SK-N-SH (cell line): ENCODE measurements around the gene CCDC32. TPM values are rescaled to one million over a fixed set of nuclear protein-coding genes. Genes with fewer than 3 reads are reported as not detected.

Experiments
- CTCF ChIA-PET: fragments of 300-600, 350-600 bp; formaldehyde crosslinking; extraction: SDS; loops from one replicate; lab custom pipeline; 2021; lab: Yijun Ruan, JAX
- POLR2A ChIA-PET: fragments of 350-600 bp; sonication (Branson Sonifier 250); formaldehyde crosslinking; extraction: SDS; loops from one replicate; lab custom pipeline; 2020; ENCODE audit warnings: antibody characterized with exemption, inconsistent platforms; lab: Yijun Ruan, JAX
- DNase-seq: peaks from one replicate; pipeline ENCODE4 v3.0.0; 2012
- H2AFZ ChIP-seq: fragments of 200-600 bp; sonication (generic); 2 replicates; pipeline ENCODE4 v1.8.1; 2016; ENCODE audit warnings: antibody characterized with exemption, mild to moderate bottlenecking, low read depth
- H3F3A ChIP-seq: fragments of 200-600 bp; sonication (generic); replicated peaks from 2 replicates; pipeline ENCODE3; 2016; ENCODE audit warnings: antibody characterized with exemption, mild to moderate bottlenecking; ENCODE audit not compliant: insufficient read depth
- H3K27ac ChIP-seq, 2 experiments: fragments of 200-500 bp in 1 of 2; fragments of 200-600 bp in 1 of 2; sonication (Bioruptor generic) in 1 of 2; sonication (generic), shearing (Covaris generic) in 1 of 2; 2 replicates each; pipeline versions ENCODE4 v1.5.1 to v1.6.1; 2014 to 2016; ENCODE audit warnings: low read depth in 2 of 2, inconsistent platforms in 1 of 2, low read length in 1 of 2, mild to moderate bottlenecking in 1 of 2, mixed read lengths in 1 of 2
- H3K27me3 ChIP-seq: fragments of 200-600 bp; sonication (generic), shearing (Covaris generic); 2 replicates; pipeline ENCODE4 v1.6.1; 2016; ENCODE audit warnings: mixed run types; ENCODE audit not compliant: insufficient read depth
- H3K36me3 ChIP-seq, 2 experiments: fragments of 200-500 bp in 1 of 2; fragments of 200-600 bp in 1 of 2; sonication (Bioruptor generic) in 1 of 2; sonication (generic) in 1 of 2; replicated peaks in 1 of 2; 2 replicates each; pipeline versions ENCODE3 to v1.5.1; 2014 to 2016; ENCODE audit warnings: low read length in 1 of 2, mild to moderate bottlenecking in 1 of 2; ENCODE audit not compliant: insufficient read depth in 2 of 2, control insufficient read depth in 1 of 2
- H3K4me1 ChIP-seq, 2 experiments: fragments of 200-500 bp in 1 of 2; fragments of 200-600 bp in 1 of 2; sonication (Bioruptor generic) in 1 of 2; sonication (generic), shearing (Covaris generic) in 1 of 2; 2 replicates each; pipeline versions ENCODE4 v1.5.1 to v1.6.1; 2014 to 2016; ENCODE audit warnings: low read depth in 1 of 2, low read length in 1 of 2, mixed run types in 1 of 2; ENCODE audit not compliant: insufficient read depth in 2 of 2, control insufficient read depth in 1 of 2
- H3K4me2 ChIP-seq: fragments of 200-600 bp; sonication (generic), shearing (Covaris generic); 2 replicates; pipeline ENCODE4 v1.6.1; 2017; ENCODE audit warnings: mixed run types
- H3K4me3 ChIP-seq, 2 experiments: fragments of 200-500 bp in 1 of 2; fragments of 200-600 bp in 1 of 2; sonication (Bioruptor generic) in 1 of 2; sonication (generic), shearing (Covaris generic) in 1 of 2; 2 replicates each; pipeline versions ENCODE4 v1.5.1 to v1.8.1; 2014 to 2016; ENCODE audit warnings: low read depth in 2 of 2, inconsistent platforms in 1 of 2, low read length in 1 of 2, mild to moderate bottlenecking in 1 of 2, mixed read lengths in 1 of 2, moderate library complexity in 1 of 2
- H3K79me2 ChIP-seq: fragments of 200-600 bp; sonication (generic); 2 replicates; pipeline ENCODE4 v1.8.1; 2017; ENCODE audit warnings: mild to moderate bottlenecking; ENCODE audit not compliant: insufficient read depth
- H3K9ac ChIP-seq: fragments of 200-600 bp; sonication (generic); 2 replicates; pipeline ENCODE4 v1.6.1; 2017; ENCODE audit warnings: mixed run types
- H3K9me2 ChIP-seq: fragments of 200-600 bp; sonication (generic); 2 replicates; pipeline ENCODE4 v1.6.1; 2017; ENCODE audit warnings: mixed run types
- H3K9me3 ChIP-seq: fragments of 200-600 bp; sonication (generic); 2 replicates; pipeline ENCODE4 v1.6.1; 2017; ENCODE audit warnings: mixed run types, mild to moderate bottlenecking, moderate library complexity
- H4K20me1 ChIP-seq: fragments of 200-600 bp; sonication (generic); 2 replicates; pipeline ENCODE4 v1.6.1; 2017; ENCODE audit warnings: mild to moderate bottlenecking, mixed run types; ENCODE audit not compliant: insufficient read depth
- ELF1 ChIP-seq: IDR thresholded peaks from 2 replicates; pipeline ENCODE4 v1.4.0; 2012
- EP300 ChIP-seq, 2 experiments: IDR thresholded peaks; 2 replicates each; pipeline versions ENCODE4 v1.4.0 to v1.6.1; 2012; ENCODE audit warnings: borderline replicate concordance in 1 of 2, low read depth in 1 of 2, low read length in 1 of 2
- EZH2phosphoT487 ChIP-seq: fragments of 200-600 bp; sonication (generic); IDR thresholded peaks from 2 replicates; pipeline ENCODE4 v1.6.1; 2017; ENCODE audit warnings: low read depth, mixed run types, mild to moderate bottlenecking, antibody characterized with exemption, moderate library complexity, borderline replicate concordance
- FOSL2 ChIP-seq: IDR thresholded peaks from 2 replicates; pipeline ENCODE4 v1.4.0; 2012; ENCODE audit warnings: low read depth, mild to moderate bottlenecking, moderate library complexity, borderline replicate concordance
- FOXJ3 ChIP-seq: sonication (generic); formaldehyde crosslinking; IDR thresholded peaks from 2 replicates; pipeline ENCODE4 v1.5.1; 2020; ENCODE audit warnings: mild to moderate bottlenecking, missing genetic modification reagents
- GABPA ChIP-seq: IDR thresholded peaks from 2 replicates; pipeline ENCODE4 v1.4.0; 2012; ENCODE audit warnings: low read depth, mild to moderate bottlenecking
- GATA2 ChIP-seq: sonication (generic); formaldehyde crosslinking; IDR thresholded peaks from 2 replicates; pipeline ENCODE4 v1.5.0; 2020; ENCODE audit warnings: mild to moderate bottlenecking, missing genetic modification reagents
- POLR2AphosphoS5 ChIP-seq: IDR thresholded peaks from 2 replicates; pipeline ENCODE4 v1.6.1; 2012; ENCODE audit warnings: low read depth, low read length
- RAD21 ChIP-seq: IDR thresholded peaks from 2 replicates; pipeline ENCODE4 v1.6.1; 2012; ENCODE audit warnings: mild to moderate bottlenecking, low read length
- RXRA ChIP-seq: IDR thresholded peaks from 2 replicates; pipeline ENCODE4 v1.4.0; 2012; ENCODE audit warnings: low read depth, mild to moderate bottlenecking, borderline replicate concordance
- SMC3 ChIP-seq: IDR thresholded peaks from 2 replicates; pipeline ENCODE4 v1.6.1; 2012; ENCODE audit warnings: low read depth, low read length, improper control_type of control experiment
- TAF1 ChIP-seq: IDR thresholded peaks from 2 replicates; pipeline ENCODE4 v1.6.1; 2012; ENCODE audit warnings: low read depth, mild to moderate bottlenecking, low read length, moderate library complexity, borderline replicate concordance
- TCF12 ChIP-seq: IDR thresholded peaks from 2 replicates; pipeline ENCODE4 v1.4.0; 2012
- YY1 ChIP-seq: IDR thresholded peaks from 2 replicates; pipeline ENCODE4 v1.4.0; 2012; ENCODE audit warnings: low read depth, mild to moderate bottlenecking
- WGBS: methylation state at CpG from one replicate; pipeline ENCODE4 v1.1.6; 2017; ENCODE audit warnings: low lambda C conversion rate; 5-methylcytosine and 5-hydroxymethylcytosine counted together
- polyA plus RNA-seq, 3 experiments: library from polyadenylated mRNA; depleted of rRNA; stranded (reverse); fragments of >200 nt; gene quantifications; 2 replicates each; pipeline ENCODE4 v1.2.3, GENCODE V29; 2012
- TF ChIP-seq, protein P1 (sequence below): fragments of 150-350 bp; IDR thresholded peaks from 2 replicates; pipeline ENCODE4 v1.6.1; 2016; ENCODE audit warnings: mild to moderate bottlenecking, low read depth, low read length
- TF ChIP-seq, protein P2 (sequence below): IDR thresholded peaks from 2 replicates; pipeline ENCODE4 v1.4.0; 2012; ENCODE audit warnings: low read depth, borderline replicate concordance

CCDC32 gene
- polyA plus RNA-seq, 1 of the 3 experiments (the other 2 are of a cell fraction), result 7.4 TPM

DNA sequence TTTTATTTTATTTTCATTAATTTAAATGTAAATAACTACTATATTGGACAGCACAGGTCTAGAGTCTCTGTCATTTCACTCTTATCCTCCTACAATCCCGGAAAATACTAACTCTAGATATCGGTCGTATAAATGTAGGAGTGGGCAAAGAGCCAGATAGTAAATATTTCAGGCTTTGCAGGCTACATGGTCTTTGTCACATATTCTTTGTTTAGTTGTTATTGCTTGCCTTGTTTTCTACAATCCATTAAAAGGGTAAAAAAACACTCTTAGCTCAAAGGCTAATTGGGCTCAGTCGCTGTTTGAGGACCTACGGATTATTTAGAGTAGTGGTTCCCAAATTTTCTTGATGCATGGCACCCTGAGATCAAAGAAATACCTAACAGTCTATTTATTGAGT, 30.9 kb upstream of the CCDC32 start:
- TF ChIP-seq EP300 (IDR thresholded peaks at IDR 0.05; ENCODE audit: borderline replicate concordance in 1 of 2, low read depth in 1 of 2, low read length in 1 of 2) (no peak), FOSL2 (no peak), YY1 (no peak), GATA2 (CRISPR knock-in tag) (no peak), ELF1 (no peak), RAD21 (no peak), GABPA (no peak), EZH2phosphoT487 (no peak)
- Histone ChIP-seq H4K20me1 (no peaks in the 10 kb centered on the region), H3K79me2 (peaks cover 64% of the 10 kb centered on the region), H3K9ac (no peak overlapping the region), H3K4me1 (no peaks in the 10 kb centered on the region), H3K36me3 (no peaks in the 10 kb centered on the region), H3K4me2 (peak overlapping the region; percentile 73), H3K9me2 (no peaks in the 10 kb centered on the region), H2AFZ (peak overlapping the region; percentile 95), H3K27me3 (no peaks in the 10 kb centered on the region), H3K4me3 (peak overlapping the region; percentile 70 to 89; a peak in 3 of 4 replicates), H3K27ac (no peak overlapping the region), H3K9me3 (no peaks in the 10 kb centered on the region), H3F3A (no peaks in the 10 kb centered on the region)
- DNase-seq, result no peak
- POLR2A ChIA-PET, result no interaction called here
- CTCF ChIA-PET, result interaction anchor here (1.1 kb wide), 1 partner anchor 67 kb away, joined by 3 read pairs; no protein-coding TSS in a partner anchor
- WGBS, result 51% methylated on average over 5 of the region's 5 CpGs

DNA sequence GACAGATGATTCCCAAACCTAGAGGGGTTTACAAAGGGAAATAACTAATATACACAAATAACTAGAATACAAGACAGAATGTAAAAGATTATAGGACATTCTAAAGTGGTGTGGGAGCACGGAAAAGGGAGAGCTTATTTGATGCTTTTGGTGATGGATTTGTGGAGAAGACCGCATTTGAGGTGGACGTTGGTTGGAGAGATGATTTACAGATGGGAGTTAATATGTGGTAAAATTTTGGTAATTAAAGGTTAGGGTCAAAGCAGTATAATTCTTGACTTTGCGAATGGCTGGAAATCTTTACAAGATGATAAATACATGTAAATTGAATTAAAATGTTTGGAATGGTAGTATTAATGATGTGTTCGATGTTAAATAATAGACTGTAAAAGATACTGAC, 30.4 kb upstream of the CCDC32 start:
- Histone ChIP-seq H3K27ac (peak overlapping the region; percentile 3 to 97; a peak in 2 of 4 replicates), H3K4me3 (peak overlapping the region; percentile 70 to 89), H3K9ac (peak overlapping the region; percentile 99), H3K36me3 (no peaks in the 10 kb centered on the region), H3K4me2 (peak overlapping the region; percentile 73), H3K27me3 (no peaks in the 10 kb centered on the region), H2AFZ (peak overlapping the region; percentile 95), H4K20me1 (no peaks in the 10 kb centered on the region), H3K9me2 (no peaks in the 10 kb centered on the region), H3K4me1 (no peaks in the 10 kb centered on the region), H3K9me3 (no peaks in the 10 kb centered on the region), H3K79me2 (peaks cover 58% of the 10 kb centered on the region), H3F3A (peaks cover 4% of the 10 kb centered on the region)
- TF ChIP-seq FOXJ3 (no peak), RAD21 (no peak), YY1 (no peak), ELF1 (no peak), FOSL2 (no peak), TAF1 (no peak), GABPA (no peak), RXRA (no peak), EZH2phosphoT487 (no peak), SMC3 (no peak), TCF12 (no peak), POLR2AphosphoS5 (no peak)
- TF ChIP-seq, protein P1, sequence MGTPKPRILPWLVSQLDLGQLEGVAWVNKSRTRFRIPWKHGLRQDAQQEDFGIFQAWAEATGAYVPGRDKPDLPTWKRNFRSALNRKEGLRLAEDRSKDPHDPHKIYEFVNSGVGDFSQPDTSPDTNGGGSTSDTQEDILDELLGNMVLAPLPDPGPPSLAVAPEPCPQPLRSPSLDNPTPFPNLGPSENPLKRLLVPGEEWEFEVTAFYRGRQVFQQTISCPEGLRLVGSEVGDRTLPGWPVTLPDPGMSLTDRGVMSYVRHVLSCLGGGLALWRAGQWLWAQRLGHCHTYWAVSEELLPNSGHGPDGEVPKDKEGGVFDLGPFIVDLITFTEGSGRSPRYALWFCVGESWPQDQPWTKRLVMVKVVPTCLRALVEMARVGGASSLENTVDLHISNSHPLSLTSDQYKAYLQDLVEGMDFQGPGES, result no peak
- TF ChIP-seq, protein P2, sequence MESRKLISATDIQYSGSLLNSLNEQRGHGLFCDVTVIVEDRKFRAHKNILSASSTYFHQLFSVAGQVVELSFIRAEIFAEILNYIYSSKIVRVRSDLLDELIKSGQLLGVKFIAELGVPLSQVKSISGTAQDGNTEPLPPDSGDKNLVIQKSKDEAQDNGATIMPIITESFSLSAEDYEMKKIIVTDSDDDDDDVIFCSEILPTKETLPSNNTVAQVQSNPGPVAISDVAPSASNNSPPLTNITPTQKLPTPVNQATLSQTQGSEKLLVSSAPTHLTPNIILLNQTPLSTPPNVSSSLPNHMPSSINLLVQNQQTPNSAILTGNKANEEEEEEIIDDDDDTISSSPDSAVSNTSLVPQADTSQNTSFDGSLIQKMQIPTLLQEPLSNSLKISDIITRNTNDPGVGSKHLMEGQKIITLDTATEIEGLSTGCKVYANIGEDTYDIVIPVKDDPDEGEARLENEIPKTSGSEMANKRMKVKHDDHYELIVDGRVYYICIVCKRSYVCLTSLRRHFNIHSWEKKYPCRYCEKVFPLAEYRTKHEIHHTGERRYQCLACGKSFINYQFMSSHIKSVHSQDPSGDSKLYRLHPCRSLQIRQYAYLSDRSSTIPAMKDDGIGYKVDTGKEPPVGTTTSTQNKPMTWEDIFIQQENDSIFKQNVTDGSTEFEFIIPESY, result no peak
- no peak for DNase-seq
- 2% methylated on average over 5 of the region's 5 CpGs for WGBS
- POLR2A ChIA-PET, result no interaction called here
- CTCF ChIA-PET, result interaction anchor here (1.1 kb wide), 2 partner anchors 67 to 297 kb away, joined by 3 to 4 read pairs; no protein-coding TSS in a partner anchor
